Measurements from ENCODE around the gene FSTL4. TPM values are rescaled to one million over a fixed set of nuclear protein-coding genes. Genes with fewer than 3 reads are reported as not detected.

The FSTL4 gene
- total and polyA plus RNA-seq, 2 of the 13 experiments (the other 11 are each of a cell fraction or from before 2014, with no cell fraction given) = 2.1 to 3.0 TPM

GRCh38 chr5:133453831-133454230 is 158.5 kb downstream of the FSTL4 start (continued):
- TF ChIP-seq ZNF547 (CRISPR knock-in tag; IDR thresholded peaks at IDR 0.05) (no peak), ZNF703 (CRISPR knock-in tag; IDR thresholded peaks at IDR 0.05; ENCODE audit: borderline replicate concordance) (no peak), JUN (CRISPR knock-in tag; IDR thresholded peaks at IDR 0.05) (no peak), EZH2 (conservative IDR thresholded peaks at IDR 0.05; ENCODE audit: low read depth, low read length) (no peak), ZNF678 (CRISPR knock-in tag; IDR thresholded peaks at IDR 0.05) (no peak), ZNF800 (CRISPR knock-in tag; IDR thresholded peaks at IDR 0.05) (no peak), ZZZ3 (CRISPR knock-in tag; IDR thresholded peaks at IDR 0.05; ENCODE audit: borderline replicate concordance) (no peak), ZFY (CRISPR knock-in tag; IDR thresholded peaks at IDR 0.05) (no peak)

- H3K4me3 ChIP-seq (replicated peaks in 1 of 3; ENCODE audit: insufficient read depth in 1 of 3, low read depth in 2 of 3, low read length in 3 of 3) = no peak overlapping the region
- H3K36me3 ChIP-seq (replicated peaks in 1 of 2; ENCODE audit: control insufficient read depth in 1 of 2, insufficient read depth in 2 of 2, low read length in 2 of 2) = no peaks in the 10 kb centered on the region
- FAIRE-seq (no peak), ATAC-seq (no peak), DNase-seq (ENCODE audit: low spot score) (no peak)
- no peaks in the 10 kb centered on the region for H3K4me1 ChIP-seq (ENCODE audit: insufficient read depth, low read length)
- H3K4me2 ChIP-seq (ENCODE audit: low read depth, low read length) = no peak overlapping the region
- H3K9ac ChIP-seq (ENCODE audit: insufficient read depth, low read depth, low read length) = no peak overlapping the region
- H3K79me2 ChIP-seq (ENCODE audit: insufficient read depth, low read length) = no peaks in the 10 kb centered on the region
- H3K27me3 ChIP-seq (ENCODE audit: control insufficient read depth in 1 of 2, insufficient read depth in 2 of 2, low read length in 2 of 2) = peaks cover 1 to 7% of the 10 kb centered on the region in 2 experiments; a peak in 3 of 5 replicates
- in situ Hi-C loops (cut with HindIII; ENCODE audit: extremely low pct_ligation_motif_present, low pct_unique_long_range_greater_than_20kb) (no loop called here), intact Hi-C loops (cut with micrococcal nuclease; ENCODE audit: unreplicated experiment) (no loop called here)
- no peak overlapping the region for H3K27ac ChIP-seq (ENCODE audit: extremely low read length, insufficient read depth, low read length)
- 5% methylated on average over 4 of the region's 4 CpGs for whole genome bisulfite sequencing (ENCODE audit: low lambda C conversion rate)
- H4K20me1 ChIP-seq (ENCODE audit: insufficient read depth, low read length) = no peaks in the 10 kb centered on the region
- H3K9me3 ChIP-seq (ENCODE audit: low read length) = no peaks in the 10 kb centered on the region
- BruUV-seq (replicated peaks) = no TSS peak
- H2AFZ ChIP-seq (ENCODE audit: low read length) = no peak overlapping the region
- POLR2A ChIA-PET = no interaction called here
- CTCF ChIA-PET (ENCODE audit: low intra/inter-chr PET ratio, low total read pairs) = no interaction called here
- TF ChIP-seq BCLAF1 (IDR thresholded peaks at IDR 0.05) = no peak
- TF ChIP-seq MLLT10 (CRISPR knock-in tag; IDR thresholded peaks at IDR 0.05) = no peak
- TF ChIP-seq RNF219 (CRISPR knock-in tag; IDR thresholded peaks at IDR 0.05) = no peak
- no peak for TF ChIP-seq SMYD3 (CRISPR knock-in tag; IDR thresholded peaks at IDR 0.05)
- TF ChIP-seq FOXO1 (CRISPR knock-in tag; IDR thresholded peaks at IDR 0.05) = no peak
- no peak for TF ChIP-seq ZNF280B (CRISPR knock-in tag; IDR thresholded peaks at IDR 0.05; ENCODE audit: borderline replicate concordance)
- no peak for TF ChIP-seq CHD2 (IDR thresholded peaks at IDR 0.05; ENCODE audit: low read depth, low read length)
These were observed 159.1 kb downstream of the FSTL4 start for GRCh38 chr5:133453084-133453780.

Measured in HepG2 (cell line).